SU-DHL-6 (cell line): Measurements from ENCODE around the gene NT5C1A.
A peak's percentile ranks its signal among the peaks of the same experiment; 100 is the strongest.

Source experiments
- H2AFZ ChIP-seq: fragments of 200-600 bp; sonication (generic); 2 replicates; pipeline ENCODE4 v1.6.1; 2014; ENCODE audit warnings: low read depth, mild to moderate bottlenecking, moderate library complexity, mixed read lengths, antibody characterized with exemption, low read length; ENCODE audit not compliant: severe bottlenecking
- H3F3A ChIP-seq: fragments of 200-600 bp; shearing (Covaris generic); 2 replicates; pipeline ENCODE4 v1.6.0; 2016; ENCODE audit warnings: antibody characterized with exemption, mild to moderate bottlenecking; ENCODE audit not compliant: insufficient read depth
- H3K27ac ChIP-seq: fragments of 200-600 bp; sonication (generic); 2 replicates; pipeline ENCODE4 v1.5.1; 2016; ENCODE audit warnings: low read depth, mild to moderate bottlenecking, low read length, moderate library complexity, mixed read lengths
- H3K27me3 ChIP-seq: fragments of 200-600 bp; sonication (generic), shearing (Covaris generic); 2 replicates; pipeline ENCODE4 v1.6.0; 2014; ENCODE audit warnings: mild to moderate bottlenecking, low read length
- H3K36me3 ChIP-seq: fragments of 200-600 bp; sonication (generic); 2 replicates; pipeline ENCODE4 v1.6.1; 2014; ENCODE audit warnings: mild to moderate bottlenecking, low read length, mixed read lengths
- H3K4me2 ChIP-seq: fragments of 300-600, 200-600 bp; shearing (Covaris generic), sonication (generic); 2 replicates; pipeline ENCODE4 v1.6.0; 2014; ENCODE audit warnings: low read length, low read depth, mild to moderate bottlenecking; ENCODE audit not compliant: poor library complexity, severe bottlenecking
- H3K4me3 ChIP-seq: fragments of 200-600 bp; sonication (generic); 2 replicates; pipeline ENCODE4 v1.5.1; 2014; ENCODE audit warnings: antibody characterized with exemption, low read length, mild to moderate bottlenecking, mixed read lengths; ENCODE audit not compliant: insufficient read depth, poor library complexity, severe bottlenecking
- H3K79me2 ChIP-seq: fragments of 200-600 bp; sonication (generic); 2 replicates; pipeline ENCODE4 v1.6.1; 2014; ENCODE audit warnings: mild to moderate bottlenecking, low read length, moderate library complexity; ENCODE audit not compliant: insufficient read depth
- H3K9ac ChIP-seq: fragments of 200-600 bp; sonication (generic); 2 replicates; pipeline ENCODE4 v1.7.0; 2014; ENCODE audit warnings: mild to moderate bottlenecking, low read length
- H3K9me2 ChIP-seq: fragments of 200-600 bp; sonication (generic); replicated peaks from 2 replicates; pipeline ENCODE4 v1.6.1; 2014; ENCODE audit warnings: low read length; ENCODE audit not compliant: insufficient read depth
- H3K9me3 ChIP-seq: fragments of 200-600 bp; sonication (generic); 2 replicates; pipeline ENCODE4 v1.6.1; 2014; ENCODE audit warnings: low read length, mixed read lengths; ENCODE audit not compliant: insufficient read depth
- H4K20me1 ChIP-seq: fragments of 200-600 bp; sonication (generic); 2 replicates; pipeline ENCODE4 v1.6.1; 2014; ENCODE audit warnings: low read depth, mild to moderate bottlenecking, antibody characterized with exemption, low read length, moderate library complexity, mixed read lengths
- EZH2phosphoT487 ChIP-seq: fragments of 200-600 bp; sonication (generic), shearing (Covaris generic); conservative IDR thresholded peaks from 2 replicates; pipeline ENCODE4 v1.6.1; 2018; ENCODE audit warnings: mild to moderate bottlenecking, antibody characterized with exemption, low read length, moderate library complexity, mixed read lengths
- TF ChIP-seq, protein P1 (sequence below): fragments of 200-600 bp; sonication (generic); IDR thresholded peaks from one replicate; pipeline ENCODE4 v1.5.1; 2017; ENCODE audit warnings: antibody characterized with exemption, mild to moderate bottlenecking, low read length, moderate library complexity; ENCODE audit not compliant: insufficient read depth, poor library complexity, severe bottlenecking

Gene NT5C1A

DNA sequence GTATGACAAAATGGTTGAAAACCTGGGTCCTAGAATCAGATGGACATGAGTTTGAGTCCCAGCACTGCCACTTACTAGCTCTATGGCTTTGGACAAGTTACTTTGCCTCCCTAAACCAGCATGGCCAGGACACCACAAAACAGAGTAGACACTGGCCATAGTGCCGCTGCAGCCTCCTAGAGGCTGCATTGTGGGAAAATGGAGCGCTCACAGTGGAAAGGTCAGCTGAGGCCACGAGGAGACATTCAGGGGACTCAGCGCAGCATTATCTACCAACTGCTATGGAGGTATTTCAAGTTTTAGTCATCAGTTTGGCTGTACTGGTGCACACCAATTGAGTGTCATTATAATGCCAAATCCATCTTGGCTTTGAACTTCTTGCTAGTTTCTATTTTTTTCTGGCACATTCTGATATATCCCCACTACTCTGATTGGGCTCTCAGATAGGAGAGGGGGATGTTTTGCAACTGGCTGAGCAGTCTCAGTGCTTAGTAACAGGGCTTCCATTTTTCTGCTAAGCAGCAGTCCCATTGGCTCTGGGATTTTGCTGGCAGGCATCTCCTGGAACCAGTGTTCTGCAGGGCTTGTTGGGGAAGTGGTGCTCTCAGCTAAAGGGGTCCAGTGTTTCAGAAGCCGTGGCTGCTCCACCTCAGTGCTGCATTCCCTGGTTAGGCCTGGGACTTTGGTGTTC, 16.2 kb downstream of the NT5C1A start:
- Histone ChIP-seq H3K9ac (no peak overlapping the region), H3F3A (no peaks in the 10 kb centered on the region), H3K27ac (no peak overlapping the region), H3K9me2 (no peaks in the 10 kb centered on the region), H3K4me2 (no peak overlapping the region), H2AFZ (no peak overlapping the region), H4K20me1 (no peaks in the 10 kb centered on the region), H3K79me2 (no peaks in the 10 kb centered on the region), H3K36me3 (no peaks in the 10 kb centered on the region), H3K4me3 (no peak overlapping the region), H3K9me3 (no peaks in the 10 kb centered on the region), H3K27me3 (no peaks in the 10 kb centered on the region)
- no peak for TF ChIP-seq EZH2phosphoT487
- TF ChIP-seq, protein P1, sequence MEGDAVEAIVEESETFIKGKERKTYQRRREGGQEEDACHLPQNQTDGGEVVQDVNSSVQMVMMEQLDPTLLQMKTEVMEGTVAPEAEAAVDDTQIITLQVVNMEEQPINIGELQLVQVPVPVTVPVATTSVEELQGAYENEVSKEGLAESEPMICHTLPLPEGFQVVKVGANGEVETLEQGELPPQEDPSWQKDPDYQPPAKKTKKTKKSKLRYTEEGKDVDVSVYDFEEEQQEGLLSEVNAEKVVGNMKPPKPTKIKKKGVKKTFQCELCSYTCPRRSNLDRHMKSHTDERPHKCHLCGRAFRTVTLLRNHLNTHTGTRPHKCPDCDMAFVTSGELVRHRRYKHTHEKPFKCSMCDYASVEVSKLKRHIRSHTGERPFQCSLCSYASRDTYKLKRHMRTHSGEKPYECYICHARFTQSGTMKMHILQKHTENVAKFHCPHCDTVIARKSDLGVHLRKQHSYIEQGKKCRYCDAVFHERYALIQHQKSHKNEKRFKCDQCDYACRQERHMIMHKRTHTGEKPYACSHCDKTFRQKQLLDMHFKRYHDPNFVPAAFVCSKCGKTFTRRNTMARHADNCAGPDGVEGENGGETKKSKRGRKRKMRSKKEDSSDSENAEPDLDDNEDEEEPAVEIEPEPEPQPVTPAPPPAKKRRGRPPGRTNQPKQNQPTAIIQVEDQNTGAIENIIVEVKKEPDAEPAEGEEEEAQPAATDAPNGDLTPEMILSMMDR: no peak

DNA sequence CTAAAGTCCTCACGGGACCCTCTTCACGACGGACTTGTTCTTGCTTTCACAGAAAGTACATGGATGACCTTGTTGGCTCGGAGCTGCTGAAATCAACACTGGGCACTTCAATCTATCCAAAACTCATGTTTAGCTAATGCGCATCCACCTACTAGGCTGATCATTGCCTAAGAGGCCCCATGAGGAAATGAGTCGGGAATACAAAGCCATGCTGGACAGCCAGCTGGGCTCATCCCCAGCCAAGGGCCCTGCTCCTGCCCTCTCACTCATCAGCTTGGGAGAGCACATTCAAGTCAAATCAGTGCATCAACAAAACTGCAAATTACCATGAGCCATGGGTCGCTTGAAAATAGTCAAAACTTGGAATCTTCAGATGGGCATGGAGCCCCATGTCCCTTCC, 17.6 kb downstream of the NT5C1A start:
- H2AFZ ChIP-seq: no peak overlapping the region
- TF ChIP-seq EZH2phosphoT487: no peak
- TF ChIP-seq, protein P1: no peak

DNA sequence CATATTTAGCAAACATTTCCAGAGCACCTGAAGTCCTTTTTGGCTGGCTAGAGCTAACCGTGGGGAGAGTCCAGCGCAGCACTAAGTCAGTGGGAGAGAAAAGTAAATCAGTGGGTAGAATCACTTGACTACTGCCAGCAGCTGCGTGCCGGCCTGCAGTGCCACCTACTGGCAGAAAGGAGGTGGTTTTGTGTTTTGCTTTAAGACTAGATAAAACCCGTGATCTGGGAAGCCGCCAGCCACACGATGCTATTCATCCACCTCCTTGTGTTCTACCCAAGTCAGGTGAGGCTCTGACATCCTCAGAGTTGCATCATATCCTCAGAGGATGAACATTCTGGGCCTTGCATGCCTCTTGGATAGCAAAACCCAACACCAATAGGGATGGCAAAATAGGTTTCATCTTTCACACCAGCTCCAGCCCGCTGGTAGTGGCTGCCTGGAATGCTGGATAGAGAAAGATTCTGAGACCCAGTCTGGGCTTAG, 18.3 kb downstream of the NT5C1A start:
- Histone ChIP-seq H3K9me2 (no peaks in the 10 kb centered on the region), H2AFZ (no peak overlapping the region), H3K9me3 (no peaks in the 10 kb centered on the region), H3K9ac (no peak overlapping the region), H3K4me3 (no peak overlapping the region), H3K4me2 (no peak overlapping the region), H3K79me2 (no peaks in the 10 kb centered on the region), H3F3A (no peaks in the 10 kb centered on the region), H3K36me3 (no peaks in the 10 kb centered on the region), H3K27ac (no peak overlapping the region), H4K20me1 (no peaks in the 10 kb centered on the region), H3K27me3 (no peaks in the 10 kb centered on the region)
- TF ChIP-seq, protein P1: peak; percentile 67
- no peak for TF ChIP-seq EZH2phosphoT487

More for the DNA sequence above, 17.6 kb downstream of the NT5C1A start:
- H3K27me3 ChIP-seq: no peaks in the 10 kb centered on the region
- H3K36me3 ChIP-seq: no peaks in the 10 kb centered on the region
- H3K4me2 ChIP-seq: no peak overlapping the region
- no peaks in the 10 kb centered on the region for H3F3A ChIP-seq
- H4K20me1 ChIP-seq: no peaks in the 10 kb centered on the region
- no peak overlapping the region for H3K27ac ChIP-seq
- H3K9ac ChIP-seq: no peak overlapping the region
- H3K4me3 ChIP-seq: no peak overlapping the region
- H3K9me3 ChIP-seq: no peaks in the 10 kb centered on the region
- no peaks in the 10 kb centered on the region for H3K79me2 ChIP-seq
- H3K9me2 ChIP-seq: no peaks in the 10 kb centered on the region
